Left kidney (tissue), 2 donors: ENCODE results near the gene TP53AIP1. TPM values are rescaled to one million over a fixed set of nuclear protein-coding genes. Genes with fewer than 3 reads are reported as not detected.

Experiments
- DNase-seq: peaks from one replicate; pipeline ENCODE4 v3.0.0-alpha.2; 2013
- polyA plus RNA-seq: library from polyadenylated mRNA; unstranded; fragments of 120-200 nt; gene quantifications from one replicate; pipeline ENCODE4 v1.2.1, GENCODE V29; 2013; ENCODE audit not compliant: insufficient read length

Gene TP53AIP1
- polyA plus RNA-seq, 1 donor, result 1.1 TPM

GRCh38 chr11:128905345-128906184, 37.1 kb downstream of the TP53AIP1 start:
- DNase-seq, result no peak

GRCh38 chr11:128904656-128905344, 37.9 kb downstream of the TP53AIP1 start:
- no peak for DNase-seq

GRCh38 chr11:128904303-128904655, 38.4 kb downstream of the TP53AIP1 start:
- no peak for DNase-seq

- no peak for DNase-seq
Measured at GRCh38 chr11:128903248-128904061, 39.2 kb downstream of the TP53AIP1 start.

- DNase-seq, result no peak
Measured at GRCh38 chr11:128902515-128903066, 40.1 kb downstream of the TP53AIP1 start.

GRCh38 chr11:128901653-128902514, 40.8 kb downstream of the TP53AIP1 start:
- DNase-seq, result no peak

- DNase-seq, result no peak
Measured at GRCh38 chr11:128900468-128900867, 42.2 kb downstream of the TP53AIP1 start.

- DNase-seq, result no peak
Measured at GRCh38 chr11:128898580-128899344, 43.9 kb downstream of the TP53AIP1 start.

- no peak for DNase-seq
Measured at GRCh38 chr11:128897826-128898225, 44.8 kb downstream of the TP53AIP1 start.

GRCh38 chr11:128896356-128896755, 46.3 kb downstream of the TP53AIP1 start:
- no peak for DNase-seq

GRCh38 chr11:128895526-128895925, 47.1 kb downstream of the TP53AIP1 start:
- no peak for DNase-seq

- DNase-seq, result no peak
Measured at GRCh38 chr11:128894685-128895084, 48.0 kb downstream of the TP53AIP1 start.

GRCh38 chr11:128894286-128894681, 48.4 kb downstream of the TP53AIP1 start:
- no peak for DNase-seq

- no peak for DNase-seq
Measured at GRCh38 chr11:128893578-128894285, 48.9 kb downstream of the TP53AIP1 start.

GRCh38 chr11:128892866-128893565, 49.7 kb downstream of the TP53AIP1 start:
- no peak for DNase-seq

- DNase-seq, result no peak
Measured at GRCh38 chr11:128891913-128892398, 50.7 kb downstream of the TP53AIP1 start.

- no peak for DNase-seq
Measured at GRCh38 chr11:128890543-128891368, 51.9 kb downstream of the TP53AIP1 start, which contains the start of gene KCNJ5. Gene KCNJ5, plus strand, starts transcription at chr11:128891356. Its CDS starts 19,918 bp downstream, at chr11:128911274.

- no peak for DNase-seq
Measured at GRCh38 chr11:128890216-128890542, 52.5 kb downstream of the TP53AIP1 start.
